Effector CD8-positive, alpha-beta T cell (primary cell): ENCODE results near the gene AP2A2.

ENCODE experiments used
- DNase-seq: peaks from one replicate; lab custom pipeline; 2025; lab: John Stamatoyannopoulos, UW

The AP2A2 gene

GRCh38 chr11:1041936-1042608, 116.4 kb downstream of the AP2A2 start:
- DNase-seq = no peak

GRCh38 chr11:1042626-1043562, 117.2 kb downstream of the AP2A2 start:
- no peak for DNase-seq

GRCh38 chr11:1043563-1044096, 118.0 kb downstream of the AP2A2 start:
- no peak for DNase-seq

- no peak for DNase-seq
These were observed 118.5 kb downstream of the AP2A2 start for GRCh38 chr11:1044160-1044559.

DNA sequence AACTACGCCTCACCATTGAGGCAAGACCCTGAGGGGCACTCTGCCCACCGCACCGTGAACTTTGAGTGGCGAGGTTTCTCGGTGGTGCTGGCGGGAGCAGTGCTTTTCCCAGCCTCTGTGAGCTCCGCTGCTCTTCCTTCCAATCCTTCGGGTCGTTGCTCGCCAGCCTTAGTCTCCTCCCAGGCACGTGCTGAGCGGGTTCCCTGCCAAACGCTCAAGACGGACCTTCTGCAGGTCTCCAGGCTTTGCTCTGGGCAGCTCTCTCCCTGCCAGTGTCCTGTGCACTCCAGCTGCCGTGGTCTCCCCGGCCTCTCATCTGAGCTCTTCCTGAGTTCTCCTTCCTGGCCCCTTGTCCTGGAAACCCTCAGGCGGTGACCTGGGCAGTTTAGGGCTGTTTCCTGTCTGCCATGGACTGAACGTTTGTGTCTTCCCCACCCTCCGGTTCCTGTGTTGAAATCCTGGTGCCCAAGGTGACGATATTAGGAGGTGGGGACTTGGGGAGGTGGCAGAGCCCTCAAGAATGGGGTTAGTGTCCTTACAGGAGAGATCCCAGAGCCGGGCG, 122.0 kb downstream of the AP2A2 start:
- DNase-seq = no peak

- DNase-seq = no peak
These were observed 122.9 kb downstream of the AP2A2 start for GRCh38 chr11:1048375-1049070.

DNA sequence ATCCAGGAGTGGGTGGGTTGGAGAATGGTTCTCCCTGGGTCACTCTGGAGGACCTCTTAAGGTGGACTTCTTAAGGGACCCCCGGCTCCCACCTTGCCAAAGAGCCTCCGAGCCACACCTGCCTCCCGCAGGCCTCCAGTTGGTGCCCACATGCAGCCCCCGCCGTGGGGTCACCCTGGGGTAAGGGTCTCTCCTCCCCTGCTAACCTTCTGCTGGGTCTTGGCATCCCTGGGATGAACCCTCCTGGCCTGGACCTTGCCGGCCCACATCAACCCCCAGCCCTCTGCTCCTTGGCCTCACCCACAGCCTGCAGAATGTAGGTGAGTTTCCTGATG, 123.4 kb downstream of the AP2A2 start:
- no peak for DNase-seq

DNA sequence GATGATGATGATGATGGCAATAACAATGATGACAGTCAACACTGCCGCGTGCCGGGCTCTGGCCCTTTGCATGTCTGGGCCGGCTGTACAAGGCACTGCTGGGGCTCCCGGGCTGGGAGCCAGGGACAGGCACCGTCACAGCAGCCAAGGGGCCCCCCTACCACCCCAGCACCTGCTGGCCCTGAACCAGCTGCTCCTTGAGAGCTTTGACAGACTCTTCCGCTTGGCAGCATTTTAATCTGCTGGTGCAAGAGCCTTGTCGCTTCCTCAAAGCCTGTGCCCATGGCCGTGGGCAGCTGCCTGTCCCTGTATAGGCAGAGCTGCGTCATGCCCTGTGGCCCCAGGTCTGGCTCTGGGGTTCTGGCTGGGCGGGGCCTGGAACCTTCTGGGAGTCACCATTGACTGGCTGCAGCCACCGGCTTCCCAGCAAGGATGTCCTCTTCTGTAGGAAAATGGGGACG, 123.8 kb downstream of the AP2A2 start:
- no peak for DNase-seq

DNA sequence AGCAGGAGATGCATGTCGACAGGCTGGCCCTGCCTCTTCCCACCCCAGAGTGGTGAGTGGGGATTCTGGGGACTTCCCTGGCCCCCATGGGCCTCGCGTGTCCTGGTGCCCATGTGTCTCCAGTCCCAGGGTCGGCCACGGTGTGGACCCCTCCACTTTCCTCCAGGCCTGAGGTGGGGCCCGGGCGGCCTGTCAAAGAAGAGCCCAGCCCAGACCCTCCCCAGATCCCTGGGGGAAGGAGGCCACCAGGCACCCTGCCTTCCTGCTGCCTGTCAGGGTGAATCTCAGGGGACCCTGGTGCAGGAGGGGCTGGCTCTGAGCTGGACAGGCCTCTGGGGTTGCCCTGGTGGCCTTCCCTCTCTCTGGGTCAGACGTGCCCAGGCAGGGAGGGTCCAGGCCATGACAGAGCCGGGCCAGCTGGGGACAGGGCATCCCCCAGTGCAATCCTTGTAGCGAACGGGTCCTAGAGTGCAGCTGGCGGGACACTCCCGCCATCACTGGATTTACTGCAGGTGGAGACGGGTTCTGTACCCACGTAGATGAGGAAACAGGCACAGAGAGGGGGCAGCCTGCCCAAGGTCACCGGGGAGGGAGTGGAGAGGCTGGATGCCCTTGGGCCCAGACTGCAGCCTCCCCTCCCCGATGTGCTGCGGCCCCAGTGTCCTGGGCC, 124.4 kb downstream of the AP2A2 start:
- no peak for DNase-seq

DNA sequence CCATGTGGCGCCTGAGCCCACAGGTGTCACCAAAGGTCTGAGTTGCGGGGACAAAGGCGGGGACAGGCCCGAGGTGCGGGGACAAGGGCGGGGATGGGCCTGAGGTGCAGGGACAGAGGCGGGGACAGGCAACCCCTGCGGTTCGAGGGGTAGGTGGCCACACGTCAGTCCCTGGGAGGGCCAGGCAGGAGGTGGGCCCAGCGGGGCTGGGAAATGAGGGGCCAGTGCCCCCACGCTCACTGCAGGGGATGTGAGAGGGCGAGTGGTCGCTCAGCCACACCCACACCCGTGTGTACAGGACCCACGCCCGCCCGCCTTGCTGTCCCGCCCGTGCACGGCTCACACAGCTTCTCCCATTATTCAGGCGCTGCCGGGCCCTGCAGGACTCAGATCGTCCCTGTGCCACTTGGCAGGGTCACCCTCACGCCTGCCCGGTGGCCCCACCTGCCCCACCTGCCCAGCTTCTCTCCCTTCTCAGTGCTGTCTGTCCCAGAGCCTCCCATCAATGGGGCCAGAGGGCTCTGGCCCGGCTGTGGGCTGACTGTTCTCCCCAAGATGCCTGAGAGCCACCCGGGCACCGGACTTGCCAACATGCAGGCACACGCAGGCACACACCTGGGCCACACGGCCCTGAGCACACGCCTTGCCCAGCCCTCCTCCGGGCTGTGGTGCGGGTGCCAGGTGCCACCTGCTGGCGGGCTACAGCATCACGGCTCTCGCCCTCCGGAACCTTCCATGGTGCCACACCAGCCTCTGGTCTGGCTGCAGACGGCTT, 125.1 kb downstream of the AP2A2 start:
- peak; percentile 47 for DNase-seq

DNA sequence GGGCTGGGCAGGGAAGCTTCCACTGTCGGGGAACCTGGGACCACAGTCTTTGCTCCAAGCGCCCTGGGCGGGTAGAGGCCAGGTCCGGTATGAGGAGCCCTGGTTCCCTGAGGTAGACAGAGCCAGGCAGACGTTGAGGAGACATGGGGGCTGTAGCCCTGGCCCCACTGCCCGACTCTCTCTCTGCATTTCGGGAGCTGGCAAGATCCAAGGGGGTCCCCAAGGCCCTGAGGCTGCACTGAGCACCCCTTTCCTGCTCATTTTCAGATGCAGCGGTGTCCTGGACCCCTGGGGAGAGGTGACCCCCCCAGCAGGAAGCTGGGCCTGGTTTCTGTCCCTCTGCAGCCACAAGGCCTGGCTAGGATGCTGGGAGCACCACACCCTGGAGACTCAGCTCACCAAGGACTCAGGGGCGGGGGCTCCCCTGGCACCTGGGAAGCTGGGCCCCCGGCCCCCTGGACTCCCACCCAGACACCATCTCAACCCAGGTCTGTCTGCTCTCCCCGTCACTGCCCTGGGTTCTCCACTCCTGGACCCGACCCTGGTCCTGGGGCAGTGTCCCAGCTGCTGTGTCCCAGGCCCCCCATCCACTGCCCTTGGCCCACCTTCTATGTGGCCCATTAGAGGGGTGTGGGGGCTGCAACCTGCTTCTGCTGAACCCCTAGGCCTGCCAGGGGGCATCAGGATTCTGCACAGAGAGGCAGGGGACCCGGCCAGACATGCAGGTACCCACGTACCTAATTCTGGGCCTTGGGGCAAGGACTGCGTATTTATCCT, 125.9 kb downstream of the AP2A2 start:
- no peak for DNase-seq

DNA sequence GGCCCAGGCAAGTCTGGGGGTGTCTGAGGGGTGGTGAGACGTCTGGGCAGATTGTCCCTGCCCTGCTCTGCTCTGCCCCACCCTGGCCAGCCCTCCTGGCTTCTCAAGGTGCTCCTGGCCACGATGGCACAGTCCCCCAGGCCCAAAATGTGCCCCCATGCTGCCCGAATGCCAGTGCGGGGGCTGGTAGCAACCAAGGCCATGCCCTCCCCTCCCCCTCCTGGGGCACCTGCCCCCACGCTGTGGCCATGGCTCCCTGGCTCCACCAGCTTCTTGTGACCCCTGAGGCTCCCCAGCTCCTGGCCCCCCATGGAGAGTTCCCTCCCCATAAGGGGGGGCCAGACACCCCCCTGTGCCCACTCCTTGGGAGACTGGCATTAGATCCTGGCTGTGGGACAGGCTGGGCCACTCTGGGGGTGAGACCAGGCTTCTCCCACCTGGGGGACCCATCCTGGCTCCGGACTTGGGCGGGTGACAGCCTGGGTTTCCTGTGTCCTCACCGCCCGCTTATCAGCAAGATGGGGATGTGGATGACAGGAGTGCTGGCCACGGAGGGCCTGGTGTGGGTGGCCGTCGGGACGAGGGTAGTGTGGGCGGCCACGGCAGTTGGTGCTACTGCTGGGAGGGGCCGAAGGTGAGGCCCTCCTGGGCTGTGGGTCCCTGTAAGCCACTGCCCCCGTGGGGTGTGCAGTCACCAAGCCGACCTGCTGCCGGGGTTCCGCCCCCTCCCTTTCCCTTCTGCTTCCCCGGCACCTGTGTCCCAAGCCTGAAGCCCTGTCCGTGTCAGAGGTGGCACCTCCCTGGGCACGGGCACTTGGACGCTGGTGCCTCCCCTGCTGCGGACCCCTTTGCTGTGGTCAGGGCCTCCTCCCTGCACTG, 126.7 kb downstream of the AP2A2 start:
- DNase-seq = no peak

DNA sequence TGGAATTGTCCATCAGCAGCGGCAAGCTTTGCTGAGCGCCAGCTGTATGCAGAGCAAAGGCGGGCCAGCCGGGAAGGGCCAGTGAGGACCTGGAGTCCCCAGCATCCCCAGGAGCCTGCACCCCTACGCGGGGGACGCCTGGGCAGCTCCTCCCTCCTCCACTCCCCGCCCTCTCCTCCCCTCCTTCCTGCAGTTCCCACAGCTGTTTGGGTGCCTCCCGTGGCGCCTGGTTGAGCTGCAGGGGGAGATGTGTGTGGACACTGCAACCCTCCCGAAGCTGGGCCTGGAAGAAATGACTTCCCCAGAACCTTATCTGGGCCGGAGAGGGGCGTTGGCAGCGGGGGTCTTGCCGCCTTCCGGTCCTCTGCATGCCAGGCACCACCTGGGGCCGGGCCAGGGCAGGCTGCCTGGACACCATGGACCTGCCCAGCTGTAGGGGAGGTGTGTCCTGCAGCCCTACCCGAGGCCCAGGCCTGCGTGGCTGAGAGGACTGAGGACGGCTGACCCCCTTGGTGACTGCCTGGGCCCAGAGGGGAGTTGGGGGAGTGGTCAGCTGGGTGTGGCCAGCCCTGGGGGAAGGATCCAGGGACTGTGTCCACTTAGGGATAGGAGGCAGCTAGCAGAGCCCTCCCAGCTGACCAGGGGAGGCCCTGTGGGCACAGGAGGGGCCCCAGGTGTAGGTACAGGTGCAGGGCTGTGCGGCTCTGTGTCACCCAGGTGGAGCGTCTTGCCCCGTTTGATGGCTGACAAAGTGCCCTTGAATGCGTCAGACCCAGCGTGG, 127.6 kb downstream of the AP2A2 start:
- DNase-seq = no peak

DNA sequence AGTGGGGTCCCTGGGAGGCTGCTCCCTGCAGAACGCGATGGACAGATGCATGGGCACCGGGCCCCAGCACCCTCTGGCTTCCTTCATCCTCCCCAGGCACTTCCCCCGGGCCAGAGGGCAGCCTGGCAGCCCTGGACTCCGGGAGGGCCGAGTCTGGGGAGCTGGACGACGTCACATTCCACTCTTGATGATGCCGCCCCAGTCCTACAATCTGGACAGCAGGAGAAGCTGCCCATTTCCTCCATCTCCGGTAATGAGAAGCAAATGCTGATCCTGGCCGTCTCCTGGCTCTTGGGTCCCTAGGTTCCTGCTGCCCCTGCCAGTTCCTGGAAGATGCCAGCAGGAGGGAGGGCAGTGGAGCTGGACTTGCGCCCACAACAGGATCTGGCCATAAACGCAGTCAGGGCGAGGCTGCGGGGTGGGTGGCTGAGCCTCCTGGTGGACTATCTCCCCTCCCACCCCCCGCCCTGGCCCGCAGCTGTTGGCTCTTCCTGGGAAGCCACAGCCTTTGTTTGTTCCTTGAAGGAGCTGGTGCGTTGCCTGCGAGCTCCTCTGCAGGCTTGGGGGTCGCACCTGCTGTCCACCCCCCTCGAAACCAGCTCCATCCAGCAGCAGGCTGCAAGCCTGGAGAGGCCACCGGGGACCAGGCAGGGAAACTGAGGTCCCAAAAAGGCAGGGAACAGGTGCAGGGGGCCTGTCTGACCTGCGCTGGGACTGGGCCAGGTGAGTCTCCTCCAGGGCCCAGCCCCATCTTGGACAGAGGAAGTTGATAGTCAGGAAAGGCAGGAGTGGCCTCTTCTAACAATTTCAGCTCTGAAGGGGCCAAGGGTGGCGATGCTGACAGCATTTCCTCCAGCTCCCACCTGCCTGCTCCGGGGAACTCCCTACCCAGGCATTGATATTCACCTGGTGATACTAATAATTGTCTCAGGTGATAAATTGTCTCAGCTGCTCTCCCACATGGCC, 128.8 kb downstream of the AP2A2 start:
- no peak for DNase-seq

DNA sequence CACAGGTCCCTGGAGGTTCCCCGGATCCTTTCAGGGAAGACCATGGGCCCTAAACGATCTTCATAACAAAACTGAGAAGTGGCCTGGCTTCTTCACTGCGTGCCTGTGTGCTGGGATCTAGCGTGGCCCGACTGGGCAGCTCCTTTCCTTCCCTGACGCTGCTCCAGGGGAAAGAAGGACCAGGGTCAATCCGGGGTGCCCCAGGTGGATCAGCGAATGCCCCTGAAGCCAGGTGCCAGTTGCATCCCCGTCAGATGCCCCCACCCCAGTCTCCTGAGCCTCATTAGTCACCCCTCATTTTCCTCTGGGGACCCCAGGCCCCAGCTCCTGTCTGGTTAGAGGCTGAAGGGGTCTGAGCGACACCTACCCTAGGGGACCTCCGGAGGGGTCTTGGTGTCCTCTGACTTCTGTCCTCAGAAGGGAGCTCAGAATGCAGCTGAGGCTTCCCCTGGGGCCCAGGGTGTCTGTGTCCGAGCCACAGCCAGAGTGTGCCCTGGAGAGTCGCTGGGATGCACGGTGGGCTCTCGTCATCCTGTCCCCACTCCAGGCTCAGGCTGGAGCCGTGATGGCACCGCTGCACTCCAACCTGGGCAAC, 129.5 kb downstream of the AP2A2 start:
- DNase-seq = no peak

DNA sequence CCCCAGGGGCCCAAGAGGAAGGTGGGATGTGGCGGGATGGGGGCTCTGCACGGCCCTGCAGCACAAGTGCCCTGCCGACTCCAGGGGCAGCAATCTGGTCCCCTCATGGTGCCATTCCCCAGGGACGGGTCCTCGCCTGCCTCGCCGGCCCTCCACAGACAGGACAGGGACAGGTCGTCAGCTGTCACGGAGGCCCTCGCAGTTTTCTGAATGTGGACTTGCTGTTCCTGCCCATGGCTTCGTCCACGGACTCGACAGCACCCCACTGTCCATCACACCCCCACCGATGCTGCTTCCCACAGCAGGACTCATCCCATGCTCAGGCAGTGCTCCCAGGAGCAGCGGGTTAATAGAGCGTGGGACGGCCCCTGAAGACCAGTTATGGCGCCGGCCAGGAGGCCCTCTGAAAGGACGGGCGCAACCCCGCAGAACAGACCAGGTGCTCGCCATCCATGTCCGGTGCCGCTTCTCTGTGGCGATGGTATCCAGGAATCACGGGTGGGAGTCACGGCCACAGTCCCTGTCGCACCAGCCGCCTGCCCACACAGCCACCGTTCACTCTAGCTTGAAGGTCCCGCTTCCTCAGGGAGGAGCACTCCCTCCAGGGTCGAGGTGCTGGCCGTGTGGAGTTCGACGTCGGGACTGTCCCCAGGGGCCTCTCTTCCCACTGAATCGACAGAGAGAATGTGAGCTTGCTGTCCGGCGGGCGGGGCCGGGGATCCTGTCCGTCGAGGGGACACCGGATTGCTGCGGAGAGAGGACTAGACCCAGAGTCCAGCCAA, 130.5 kb downstream of the AP2A2 start:
- no peak for DNase-seq
